Stomach (tissue), 9 donors: ENCODE results near the gene HNRNPK. TPM values are rescaled to one million over a fixed set of nuclear protein-coding genes. Genes with fewer than 3 reads are reported as not detected.

ENCODE experiments used
- DNase-seq, 2 donors: peaks; one replicate each; pipeline versions ENCODE4 v3.0.0 to v3.0.0-alpha.2; 2013 to 2019
- H3K27ac ChIP-seq, 5 donors: fragments of 200-600 bp in 4 of 5; sonication (generic) in 4 of 5; one replicate each; pipeline ENCODE4 v1.5.1; 2013 to 2019; ENCODE audit warnings: mild to moderate bottlenecking in 1 of 5, moderate library complexity in 1 of 5
- H3K27me3 ChIP-seq, 3 donors: fragments of 200-600 bp; sonication (generic); one replicate each; pipeline ENCODE4 v1.5.1; 2017 to 2019; ENCODE audit warnings: mixed run types in 1 of 3
- H3K36me3 ChIP-seq, 4 donors: fragments of 200-600 bp; sonication (generic); 1 replicate in 3 of 4; 2 replicates in 1 of 4; pipeline ENCODE4 v1.5.1; 2016 to 2019
- H3K4me1 ChIP-seq, 4 donors: fragments of 200-600 bp; sonication (generic); one replicate each; pipeline ENCODE4 v1.5.1; 2016 to 2019
- H3K4me3 ChIP-seq, 4 donors: fragments of 200-600 bp; sonication (generic) in 3 of 4; one replicate each; pipeline ENCODE4 v1.5.1; 2016 to 2019; ENCODE audit warnings: mild to moderate bottlenecking in 1 of 4
- H3K9me3 ChIP-seq, 4 donors: fragments of 200-600 bp; sonication (generic); one replicate each; pipeline ENCODE4 v1.5.1; 2016 to 2019
- CTCF ChIP-seq, 7 experiments: fragments of 450-650 bp in 4 of 7; fragments of 200-600 bp in 3 of 7; sonication (generic) in 3 of 7; IDR thresholded peaks; one replicate each; pipeline ENCODE4 v1.5.1; 2016 to 2019; ENCODE audit warnings: antibody characterized with exemption in 7 of 7, control low read depth in 2 of 7, mild to moderate bottlenecking in 1 of 7
- EP300 ChIP-seq: sonication (generic); formaldehyde crosslinking; IDR thresholded peaks from one replicate; pipeline ENCODE4 v1.6.1; 2017; ENCODE audit warnings: antibody characterized with exemption
- POLR2A ChIP-seq, 4 donors: fragments of 450-650 bp; IDR thresholded peaks; one replicate each; pipeline ENCODE4 v1.6.1; 2016; ENCODE audit warnings: antibody characterized with exemption in 4 of 4, control low read depth in 2 of 4, mild to moderate bottlenecking in 1 of 4, moderate library complexity in 1 of 4
- POLR2AphosphoS5 ChIP-seq, 3 donors: sonication (generic); formaldehyde crosslinking; IDR thresholded peaks; one replicate each; pipeline ENCODE4 v1.6.1; 2016; ENCODE audit warnings: antibody characterized with exemption in 3 of 3
- WGBS, 5 donors: extraction: QIAGEN DNeasy Blood & Tissue Kit in 3 of 5; methylation state at CpG; one replicate each; pipeline versions ENCODE4 v1.1.5 to v1.1.7; 2013 to 2018; 5-methylcytosine and 5-hydroxymethylcytosine counted together
- intact Hi-C: fragments of 100-400 bp; cut with DNase I; formaldehyde crosslinking; loops from one replicate; pipeline ENCODE4 v1.15.1; 2023; ENCODE audit warnings: low total_unique reads
- polyA plus RNA-seq, 3 donors: library from polyadenylated mRNA; stranded (reverse); fragments of 200-250 nt; gene quantifications; one replicate each; pipeline ENCODE4 v1.2.3, GENCODE V29; 2013
- total RNA-seq, 5 donors: library from RNA; depleted of rRNA; stranded (reverse); fragments of >200 nt; gene quantifications; one replicate each; pipeline versions ENCODE4 v1.1.0 to v1.2.3, GENCODE V29; 2014 to 2016
- donor health status: healthy with polysubstance abuse.
- donor health status: Bipolar disorder and iron deficiency.
- donor health status: healthy.

Gene HNRNPK
- total and polyA plus RNA-seq, 8 donors = 164 to 835 (median 257) TPM

- H3K36me3 ChIP-seq = peaks cover 49 to 57% (median 56%) of the 10 kb centered on the region in 4 donors
- WGBS, 5 donors = 28 to 43% (median 35%) methylated on average over 1 of the region's 1 CpG
- H3K27me3 ChIP-seq = no peaks in the 10 kb centered on the region
- H3K4me3 ChIP-seq = peak overlapping the region in 2 of 4 donors; percentile 79 to 92
- peaks cover 12 to 69% (median 48%) of the 10 kb centered on the region in 4 donors for H3K4me1 ChIP-seq
- no peak overlapping the region for H3K27ac ChIP-seq
- no peak for TF ChIP-seq POLR2AphosphoS5 (IDR thresholded peaks at IDR 0.05)
- no peak for TF ChIP-seq EP300
- DNase-seq = no peak
- H3K9me3 ChIP-seq = no peaks in the 10 kb centered on the region
- intact Hi-C loops = no loop called here
Measured at GRCh38 chr9:83977196-83977595, 2.8 kb downstream of the HNRNPK start.

DNA sequence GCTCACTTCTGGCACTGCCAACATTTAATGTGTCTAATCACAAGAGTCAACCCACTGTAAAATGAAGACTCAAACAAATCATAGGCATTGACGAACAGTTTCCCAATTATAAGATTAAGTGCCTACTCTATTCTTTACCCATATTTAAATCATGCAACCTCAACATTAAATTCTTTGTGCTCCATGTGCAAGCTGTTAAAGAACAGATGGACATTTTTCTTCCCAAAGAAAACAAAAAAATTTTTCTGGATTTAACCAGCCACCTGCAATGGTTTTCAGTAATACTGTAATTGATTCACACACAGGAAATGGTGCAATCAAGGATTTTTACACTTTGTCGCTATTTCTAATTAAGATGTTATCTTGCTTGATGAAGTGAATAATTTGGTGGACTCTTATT lies 3.6 kb downstream of the HNRNPK start:
- intact Hi-C loops = no loop called here
- DNase-seq = no peak
- TF ChIP-seq EP300 (no peak), POLR2A (IDR thresholded peaks at IDR 0.05) (no peak), POLR2AphosphoS5 (IDR thresholded peaks at IDR 0.05) (no peak), CTCF (IDR thresholded peaks at IDR 0.05) (no peak)
- no peaks in the 10 kb centered on the region for H3K9me3 ChIP-seq
- peaks cover 58 to 66% (median 64%) of the 10 kb centered on the region in 4 donors for H3K36me3 ChIP-seq
- WGBS, 5 donors = 49 to 74% (median 58%) methylated on average over 2 of the region's 2 CpGs
- no peaks in the 10 kb centered on the region for H3K27me3 ChIP-seq
- peak overlapping the region in 2 of 4 donors; percentile 79 to 92 for H3K4me3 ChIP-seq
- no peak overlapping the region for H3K27ac ChIP-seq
- peaks cover 10 to 68% (median 46%) of the 10 kb centered on the region in 4 donors for H3K4me1 ChIP-seq

DNA sequence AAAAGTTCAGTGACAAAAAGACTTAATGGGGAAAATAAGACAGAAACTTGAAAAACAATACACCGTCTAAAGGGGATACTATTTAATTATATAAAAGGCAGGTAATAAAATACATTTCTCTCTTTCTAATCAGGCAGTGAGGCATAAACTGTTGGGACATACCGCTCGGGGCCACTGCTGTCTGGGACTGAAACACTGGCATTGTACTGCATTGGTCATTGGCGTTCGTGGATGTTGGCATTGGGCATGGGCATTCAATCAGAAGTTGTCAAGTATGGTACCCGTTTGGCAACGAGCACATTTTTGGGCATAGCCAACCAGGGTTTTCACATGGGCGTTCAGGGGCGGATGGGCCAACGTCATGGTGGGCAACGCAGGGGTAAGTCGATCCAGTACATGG lies 4.7 kb downstream of the HNRNPK start:
- peaks cover 68 to 76% (median 75%) of the 10 kb centered on the region in 4 donors for H3K36me3 ChIP-seq
- no peaks in the 10 kb centered on the region for H3K27me3 ChIP-seq
- DNase-seq = no peak
- TF ChIP-seq POLR2A (IDR thresholded peaks at IDR 0.05) = no peak
- TF ChIP-seq POLR2AphosphoS5 (IDR thresholded peaks at IDR 0.05) = no peak
- TF ChIP-seq EP300 = no peak
- no peak for TF ChIP-seq CTCF (IDR thresholded peaks at IDR 0.05)
- no peak overlapping the region for H3K27ac ChIP-seq
- WGBS, 5 donors = 85 to 90% (median 87%) methylated on average over 12 of the region's 12 CpGs
- no peaks in the 10 kb centered on the region for H3K9me3 ChIP-seq
- peak overlapping the region in 1 of 4 donors; percentile 3 for H3K4me3 ChIP-seq
- H3K4me1 ChIP-seq = peaks cover 10 to 67% (median 45%) of the 10 kb centered on the region in 4 donors
- intact Hi-C loops = no loop called here

DNA sequence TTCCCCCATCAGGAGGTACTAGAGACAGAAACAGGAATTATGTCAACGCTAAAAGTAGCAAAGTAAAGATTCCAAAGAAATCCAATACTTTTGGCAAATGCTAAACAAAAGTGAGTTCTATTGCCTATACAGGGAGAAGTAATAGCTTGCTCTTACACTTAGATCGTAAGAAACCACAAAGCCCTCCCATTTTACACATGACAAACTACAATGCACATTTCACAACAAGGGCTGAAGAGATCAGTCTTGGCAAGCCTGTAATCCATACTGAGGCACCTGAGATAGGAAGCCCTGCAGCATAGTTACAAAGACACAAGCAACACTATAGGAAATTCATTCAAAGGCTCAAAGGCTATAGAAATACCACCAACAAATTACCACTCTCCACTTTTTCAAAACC lies 7.7 kb downstream of the HNRNPK start:
- TF ChIP-seq POLR2AphosphoS5 (IDR thresholded peaks at IDR 0.05) (no peak), EP300 (no peak), POLR2A (IDR thresholded peaks at IDR 0.05) (no peak), CTCF (IDR thresholded peaks at IDR 0.05) (no peak)
- DNase-seq = no peak
- Histone ChIP-seq H3K4me1 (peaks cover 3 to 56% (median 34%) of the 10 kb centered on the region in 4 donors), H3K27me3 (no peaks in the 10 kb centered on the region), H3K36me3 (peaks cover 92 to 100% (median 100%) of the 10 kb centered on the region in 4 donors), H3K27ac (no peak overlapping the region), H3K9me3 (no peaks in the 10 kb centered on the region), H3K4me3 (no peak overlapping the region)
- intact Hi-C loops = no loop called here
- 73 to 86% (median 81%) methylated on average over 2 of the region's 2 CpGs for WGBS, 5 donors

GRCh38 chr9:83971485-83971884 lies 8.5 kb downstream of the HNRNPK start:
- no peak for TF ChIP-seq EP300
- TF ChIP-seq POLR2AphosphoS5 (IDR thresholded peaks at IDR 0.05) = no peak
- no peak for TF ChIP-seq CTCF (IDR thresholded peaks at IDR 0.05)
- no peak for TF ChIP-seq POLR2A (IDR thresholded peaks at IDR 0.05)
- no peaks in the 10 kb centered on the region for H3K9me3 ChIP-seq
- H3K36me3 ChIP-seq = peaks cover 84 to 100% (median 100%) of the 10 kb centered on the region in 4 donors
- H3K4me1 ChIP-seq = peaks cover 0 to 48% (median 26%) of the 10 kb centered on the region in 4 donors
- intact Hi-C loops = no loop called here
- no peaks in the 10 kb centered on the region for H3K27me3 ChIP-seq
- H3K27ac ChIP-seq = no peak overlapping the region
- no peak overlapping the region for H3K4me3 ChIP-seq
- 60 to 72% (median 65%) methylated on average over 6 of the region's 6 CpGs for WGBS, 5 donors
- DNase-seq = no peak
